ENCODE data around the gene PRDM7.

The PRDM7 gene

DNA sequence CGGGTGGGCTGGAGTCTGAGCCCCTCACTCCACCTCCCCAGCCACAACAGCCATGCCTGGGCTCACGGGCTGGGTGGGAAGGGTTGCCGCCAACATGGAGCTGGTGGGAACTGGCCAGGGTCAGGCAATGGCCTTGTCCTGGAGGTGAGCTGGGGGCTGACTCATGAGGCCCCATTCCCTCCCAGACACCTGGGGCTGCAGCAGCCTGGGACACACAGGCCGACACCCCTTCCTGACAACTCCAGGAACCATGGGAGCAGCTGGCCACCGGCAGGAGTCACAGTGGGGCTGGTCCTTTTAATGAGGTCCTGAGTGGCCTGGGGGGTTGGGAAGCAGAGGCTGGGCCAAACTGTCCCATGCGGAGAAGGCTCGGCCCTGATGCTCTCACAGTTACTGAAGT lies 70.1 kb downstream of the PRDM7 start:
- no peak overlapping the region for H3K27ac ChIP-seq (ENCODE audit: insufficient read depth, low read depth, low read length, poor library complexity, severe bottlenecking)
- no peaks in the 10 kb centered on the region for H3K9me3 ChIP-seq (ENCODE audit: control insufficient read depth, low read length)
- no peaks in the 10 kb centered on the region for H3K4me1 ChIP-seq (ENCODE audit: control insufficient read depth, insufficient read depth, low read length)
- H3K36me3 ChIP-seq (ENCODE audit: control insufficient read depth, insufficient read depth, low read length), result no peaks in the 10 kb centered on the region
- no peaks in the 10 kb centered on the region for H3K27me3 ChIP-seq (ENCODE audit: control insufficient read depth, insufficient read depth, low read length, poor library complexity, severe bottlenecking)
- 95% methylated on average over 7 of the region's 7 CpGs for WGBS, 2 experiments
- no peak overlapping the region for H3K4me3 ChIP-seq (ENCODE audit: insufficient read depth, low read depth, low read length)

Measured in ectodermal cell (in vitro differentiated cells).